ENCODE data around the gene TAS1R3. TPM values are rescaled to one million over a fixed set of nuclear protein-coding genes. Genes with fewer than 3 reads are reported as not detected.
"Not testable (repeated sequence)": the region's sequence is repeated elsewhere in the genome, so short reads cannot be mapped to it uniquely, and the experiment has no call there.

TAS1R3 gene
- total RNA-seq, 1 donor from 2014 or later, result 0.34 TPM

GRCh38 chr1:1364266-1364665 is 33.2 kb downstream of the TAS1R3 start:
- intact Hi-C loops (cut with micrococcal nuclease), result no loop called here
- Mint-ChIP-seq H3K4me1 (ENCODE audit: low read depth) (peaks cover 3% of the 10 kb centered on the region), H3K27ac (no peak overlapping the region), H3K36me3 (ENCODE audit: low read depth) (no peaks in the 10 kb centered on the region), H3K4me3 (no peak overlapping the region), H3K9me3 (no peaks in the 10 kb centered on the region), H3K27me3 (ENCODE audit: insufficient read depth) (peaks cover 6% of the 10 kb centered on the region)
- DNase-seq (ENCODE audit: low spot score), result no peak

GRCh38 chr1:1365875-1366698 is 35.0 kb downstream of the TAS1R3 start:
- Mint-ChIP-seq H3K9me3 (no peaks in the 10 kb centered on the region), H3K27ac (no peak overlapping the region), H3K4me3 (no peak overlapping the region), H3K4me1 (ENCODE audit: low read depth) (no peaks in the 10 kb centered on the region), H3K36me3 (ENCODE audit: low read depth) (no peaks in the 10 kb centered on the region), H3K27me3 (ENCODE audit: insufficient read depth) (peaks cover 5% of the 10 kb centered on the region)
- DNase-seq (ENCODE audit: low spot score), result no peak
- intact Hi-C loops (cut with micrococcal nuclease), result no loop called here

GRCh38 chr1:1366699-1367066 is 35.6 kb downstream of the TAS1R3 start:
- H3K36me3 Mint-ChIP-seq (ENCODE audit: low read depth), result no peaks in the 10 kb centered on the region
- H3K27ac Mint-ChIP-seq, result no peak overlapping the region
- peaks cover 5% of the 10 kb centered on the region for H3K27me3 Mint-ChIP-seq (ENCODE audit: insufficient read depth)
- H3K4me3 Mint-ChIP-seq, result no peak overlapping the region
- no peaks in the 10 kb centered on the region for H3K9me3 Mint-ChIP-seq
- intact Hi-C loops (cut with micrococcal nuclease), result no loop called here
- DNase-seq (ENCODE audit: low spot score), result no peak
- no peaks in the 10 kb centered on the region for H3K4me1 Mint-ChIP-seq (ENCODE audit: low read depth)

- no peak for DNase-seq (ENCODE audit: low spot score)
- no peak overlapping the region for H3K4me3 Mint-ChIP-seq
- peaks cover 4% of the 10 kb centered on the region for H3K4me1 Mint-ChIP-seq (ENCODE audit: low read depth)
- intact Hi-C loops (cut with micrococcal nuclease), result no loop called here
- no peak overlapping the region for H3K27ac Mint-ChIP-seq
- no peaks in the 10 kb centered on the region for H3K9me3 Mint-ChIP-seq
- H3K36me3 Mint-ChIP-seq (ENCODE audit: low read depth), result peaks cover 2% of the 10 kb centered on the region
- peaks cover 5% of the 10 kb centered on the region for H3K27me3 Mint-ChIP-seq (ENCODE audit: insufficient read depth)
Measured at GRCh38 chr1:1367315-1367714, 36.2 kb downstream of the TAS1R3 start.

- H3K4me1 Mint-ChIP-seq (ENCODE audit: low read depth), result peaks cover 11% of the 10 kb centered on the region
- H3K27ac Mint-ChIP-seq; intact Hi-C loops (cut with micrococcal nuclease); DNase-seq (ENCODE audit: low spot score); H3K27me3 Mint-ChIP-seq (ENCODE audit: insufficient read depth); H3K36me3 Mint-ChIP-seq (ENCODE audit: low read depth); H3K9me3 Mint-ChIP-seq: not testable (repeated sequence)
- peak overlapping the region; percentile 25 for H3K4me3 Mint-ChIP-seq
Measured at GRCh38 chr1:1370094-1370493, 39.0 kb downstream of the TAS1R3 start.

- Mint-ChIP-seq H3K9me3 (no peaks in the 10 kb centered on the region), H3K4me1 (ENCODE audit: low read depth) (peaks cover 11% of the 10 kb centered on the region), H3K4me3 (peak overlapping the region; percentile 45), H3K36me3 (ENCODE audit: low read depth) (peaks cover 8% of the 10 kb centered on the region), H3K27ac (no peak overlapping the region), H3K27me3 (ENCODE audit: insufficient read depth) (peaks cover 2% of the 10 kb centered on the region)
- no peak for DNase-seq (ENCODE audit: low spot score)
- intact Hi-C loops (cut with micrococcal nuclease), result no loop called here
Measured at GRCh38 chr1:1370771-1371300, 39.8 kb downstream of the TAS1R3 start.

GRCh38 chr1:1371364-1371745 is 40.3 kb downstream of the TAS1R3 start:
- H3K27me3 Mint-ChIP-seq (ENCODE audit: insufficient read depth), result peaks cover 2% of the 10 kb centered on the region
- peak overlapping the region; percentile 45 for H3K4me3 Mint-ChIP-seq
- H3K9me3 Mint-ChIP-seq, result no peaks in the 10 kb centered on the region
- H3K36me3 Mint-ChIP-seq (ENCODE audit: low read depth), result peaks cover 8% of the 10 kb centered on the region
- DNase-seq (ENCODE audit: low spot score), result peak; percentile 68
- H3K4me1 Mint-ChIP-seq (ENCODE audit: low read depth), result peaks cover 11% of the 10 kb centered on the region
- no peak overlapping the region for H3K27ac Mint-ChIP-seq
- intact Hi-C loops (cut with micrococcal nuclease), result no loop called here

- Mint-ChIP-seq H3K9me3 (no peaks in the 10 kb centered on the region), H3K4me1 (ENCODE audit: low read depth) (peaks cover 11% of the 10 kb centered on the region), H3K4me3 (peak overlapping the region; percentile 74), H3K27ac (peak overlapping the region; percentile 34), H3K27me3 (ENCODE audit: insufficient read depth) (peaks cover 2% of the 10 kb centered on the region), H3K36me3 (ENCODE audit: low read depth) (peaks cover 8% of the 10 kb centered on the region)
- peak; percentile 70 for DNase-seq (ENCODE audit: low spot score)
- intact Hi-C loops (cut with micrococcal nuclease), result loop anchor here (1.0 kb wide), 1 partner anchor 242 kb away; no protein-coding TSS in a partner anchor
Measured at GRCh38 chr1:1371746-1372711, 40.9 kb downstream of the TAS1R3 start.

GRCh38 chr1:1373051-1373814 is 42.2 kb downstream of the TAS1R3 start:
- Mint-ChIP-seq H3K27ac (no peak overlapping the region), H3K27me3 (ENCODE audit: insufficient read depth) (peaks cover 2% of the 10 kb centered on the region), H3K4me1 (ENCODE audit: low read depth) (peaks cover 11% of the 10 kb centered on the region), H3K9me3 (no peaks in the 10 kb centered on the region), H3K4me3 (peak overlapping the region; percentile 93), H3K36me3 (ENCODE audit: low read depth) (peaks cover 8% of the 10 kb centered on the region)
- no peak for DNase-seq (ENCODE audit: low spot score)
- intact Hi-C loops (cut with micrococcal nuclease), result no loop called here

GRCh38 chr1:1373815-1374588 is 42.9 kb downstream of the TAS1R3 start:
- no peaks in the 10 kb centered on the region for H3K9me3 Mint-ChIP-seq
- H3K27me3 Mint-ChIP-seq (ENCODE audit: insufficient read depth), result peaks cover 2% of the 10 kb centered on the region
- intact Hi-C loops (cut with micrococcal nuclease), result loop anchor here (2.0 kb wide), 1 partner anchor 25 kb away; the partner anchor contains the start of gene DVL1
- H3K4me1 Mint-ChIP-seq (ENCODE audit: low read depth), result peaks cover 11% of the 10 kb centered on the region
- peaks cover 8% of the 10 kb centered on the region for H3K36me3 Mint-ChIP-seq (ENCODE audit: low read depth)
- peak overlapping the region; percentile 93 for H3K4me3 Mint-ChIP-seq
- no peak for DNase-seq (ENCODE audit: low spot score)
- H3K27ac Mint-ChIP-seq, result peak overlapping the region; percentile 52

GRCh38 chr1:1374589-1374928 is 43.5 kb downstream of the TAS1R3 start:
- Mint-ChIP-seq H3K9me3 (no peaks in the 10 kb centered on the region), H3K36me3 (ENCODE audit: low read depth) (peaks cover 8% of the 10 kb centered on the region), H3K27me3 (ENCODE audit: insufficient read depth) (peaks cover 2% of the 10 kb centered on the region), H3K4me1 (ENCODE audit: low read depth) (peaks cover 11% of the 10 kb centered on the region), H3K27ac (peak overlapping the region; percentile 52), H3K4me3 (peak overlapping the region; percentile 93)
- intact Hi-C loops (cut with micrococcal nuclease), result loop anchor here (2.0 kb wide), 1 partner anchor 26 kb away; the partner anchor contains the start of gene DVL1
- no peak for DNase-seq (ENCODE audit: low spot score)

Measured in activated T-helper 1 cell treated with anti-CD3 and anti-CD28 coated beads, Interleukin-12 subunit alpha, Interleukin-12 subunit beta, Interleukin-2, Interleukin-4 antibody, amounts not matched to agents 30 ng/mL and 10 ng/mL and 1 ng/mL, durations not matched to agents 14 hours and 24 hours and 36 hours (primary cell).